HL-60 (cell line): Measurements from ENCODE around the gene RNGTT.

ENCODE experiments used
- GABPA ChIP-seq: IDR thresholded peaks from 2 replicates; pipeline ENCODE4 v1.6.1; 2012; ENCODE audit warnings: low read depth
- POLR2AphosphoS5 ChIP-seq: IDR thresholded peaks from 2 replicates; pipeline ENCODE4 v1.6.1; 2012; ENCODE audit warnings: low read depth
- REST ChIP-seq: IDR thresholded peaks from 2 replicates; pipeline ENCODE4 v1.6.1; 2012; ENCODE audit warnings: low read depth; ENCODE audit not compliant: insufficient replicate concordance
- TF ChIP-seq, protein P1 (sequence below): IDR thresholded peaks from one replicate; pipeline ENCODE4 v1.5.1; 2011; ENCODE audit warnings: low read length, control low read depth, inconsistent platforms; ENCODE audit not compliant: insufficient read depth

DNA sequence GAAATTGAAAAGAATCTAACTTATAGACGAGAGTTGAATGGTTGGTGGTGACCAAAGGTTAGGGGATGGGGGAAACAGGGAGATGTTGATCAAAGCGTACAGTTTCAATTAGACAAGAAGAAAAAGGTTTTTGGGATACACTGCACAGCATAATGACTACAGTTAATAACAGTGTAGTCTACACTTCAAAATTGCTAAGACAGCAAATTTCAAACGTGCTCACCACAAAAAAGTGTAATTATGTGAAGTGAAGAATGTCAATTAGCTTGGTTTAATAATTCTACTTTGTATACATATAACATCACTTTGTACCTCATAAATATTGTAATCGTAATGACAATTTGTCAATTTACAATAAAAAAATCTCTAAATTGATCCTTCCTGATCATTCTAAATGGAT, 267.5 kb downstream of the RNGTT start:
- TF ChIP-seq REST (no peak), POLR2AphosphoS5 (no peak), GABPA (no peak)
- TF ChIP-seq, protein P1, sequence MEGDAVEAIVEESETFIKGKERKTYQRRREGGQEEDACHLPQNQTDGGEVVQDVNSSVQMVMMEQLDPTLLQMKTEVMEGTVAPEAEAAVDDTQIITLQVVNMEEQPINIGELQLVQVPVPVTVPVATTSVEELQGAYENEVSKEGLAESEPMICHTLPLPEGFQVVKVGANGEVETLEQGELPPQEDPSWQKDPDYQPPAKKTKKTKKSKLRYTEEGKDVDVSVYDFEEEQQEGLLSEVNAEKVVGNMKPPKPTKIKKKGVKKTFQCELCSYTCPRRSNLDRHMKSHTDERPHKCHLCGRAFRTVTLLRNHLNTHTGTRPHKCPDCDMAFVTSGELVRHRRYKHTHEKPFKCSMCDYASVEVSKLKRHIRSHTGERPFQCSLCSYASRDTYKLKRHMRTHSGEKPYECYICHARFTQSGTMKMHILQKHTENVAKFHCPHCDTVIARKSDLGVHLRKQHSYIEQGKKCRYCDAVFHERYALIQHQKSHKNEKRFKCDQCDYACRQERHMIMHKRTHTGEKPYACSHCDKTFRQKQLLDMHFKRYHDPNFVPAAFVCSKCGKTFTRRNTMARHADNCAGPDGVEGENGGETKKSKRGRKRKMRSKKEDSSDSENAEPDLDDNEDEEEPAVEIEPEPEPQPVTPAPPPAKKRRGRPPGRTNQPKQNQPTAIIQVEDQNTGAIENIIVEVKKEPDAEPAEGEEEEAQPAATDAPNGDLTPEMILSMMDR = no peak
